Glutamatergic neuron (in vitro differentiated cells): Measurements from ENCODE around the gene ANO3. TPM values are rescaled to one million over a fixed set of nuclear protein-coding genes. Genes with fewer than 3 reads are reported as not detected.
A peak's percentile ranks its signal among the peaks of the same experiment; 100 is the strongest.

ENCODE experiments used
- DNase-seq: peaks from one replicate; pipeline ENCODE4 v3.0.0; 2022
- H3K27ac Mint-ChIP-seq: one replicate; pipeline ENCODE4 v1.8.0; 2020; ENCODE audit warnings: mild to moderate bottlenecking, mixed read lengths, inconsistent platforms; ENCODE audit not compliant: unreplicated experiment
- H3K27me3 Mint-ChIP-seq: one replicate; pipeline ENCODE4 v1.8.0; 2020; ENCODE audit warnings: mild to moderate bottlenecking, moderate library complexity, mixed read lengths, inconsistent platforms; ENCODE audit not compliant: unreplicated experiment
- H3K36me3 Mint-ChIP-seq: one replicate; pipeline ENCODE4 v1.8.0; 2020; ENCODE audit warnings: mild to moderate bottlenecking, mixed read lengths, inconsistent platforms; ENCODE audit not compliant: unreplicated experiment
- H3K4me1 Mint-ChIP-seq: one replicate; pipeline ENCODE4 v1.8.0; 2020; ENCODE audit warnings: mild to moderate bottlenecking, low read depth, mixed read lengths, inconsistent platforms; ENCODE audit not compliant: unreplicated experiment
- H3K4me3 Mint-ChIP-seq: one replicate; pipeline ENCODE4 v1.8.0; 2020; ENCODE audit warnings: mild to moderate bottlenecking, mixed read lengths, inconsistent platforms; ENCODE audit not compliant: unreplicated experiment
- H3K9me3 Mint-ChIP-seq: one replicate; pipeline ENCODE4 v1.8.0; 2020; ENCODE audit warnings: mild to moderate bottlenecking, moderate library complexity, mixed read lengths, inconsistent platforms; ENCODE audit not compliant: unreplicated experiment
- long read RNA-seq: library from polyadenylated mRNA; unstranded; transcript quantifications from one replicate; pipeline ENCODE4 v2.0.0, GENCODE V29; 2020; ENCODE audit not compliant: unreplicated experiment
- total RNA-seq: library from RNA; stranded (reverse); fragmentation: NEBNext Ultra II Directional; extraction: Animal tissue kit (Norgen Biotek cat#: 25700); gene quantifications from one replicate; pipeline ENCODE4 v1.2.1, GENCODE V29; 2021; ENCODE audit not compliant: unreplicated experiment
- TF ChIP-seq, protein P1 (sequence below): fragments of 200-600 bp; sonication (generic); IDR thresholded peaks from one replicate; pipeline ENCODE4 v1.5.0; 2021; ENCODE audit not compliant: partially characterized antibody, unreplicated experiment

The ANO3 gene
- 12.8 TPM for total RNA-seq
- long read RNA-seq, partial matches to known transcripts = 3 of 5 reads
- long read RNA-seq, other reads (novel, unspliced or antisense) = 2 of 5 reads

DNA sequence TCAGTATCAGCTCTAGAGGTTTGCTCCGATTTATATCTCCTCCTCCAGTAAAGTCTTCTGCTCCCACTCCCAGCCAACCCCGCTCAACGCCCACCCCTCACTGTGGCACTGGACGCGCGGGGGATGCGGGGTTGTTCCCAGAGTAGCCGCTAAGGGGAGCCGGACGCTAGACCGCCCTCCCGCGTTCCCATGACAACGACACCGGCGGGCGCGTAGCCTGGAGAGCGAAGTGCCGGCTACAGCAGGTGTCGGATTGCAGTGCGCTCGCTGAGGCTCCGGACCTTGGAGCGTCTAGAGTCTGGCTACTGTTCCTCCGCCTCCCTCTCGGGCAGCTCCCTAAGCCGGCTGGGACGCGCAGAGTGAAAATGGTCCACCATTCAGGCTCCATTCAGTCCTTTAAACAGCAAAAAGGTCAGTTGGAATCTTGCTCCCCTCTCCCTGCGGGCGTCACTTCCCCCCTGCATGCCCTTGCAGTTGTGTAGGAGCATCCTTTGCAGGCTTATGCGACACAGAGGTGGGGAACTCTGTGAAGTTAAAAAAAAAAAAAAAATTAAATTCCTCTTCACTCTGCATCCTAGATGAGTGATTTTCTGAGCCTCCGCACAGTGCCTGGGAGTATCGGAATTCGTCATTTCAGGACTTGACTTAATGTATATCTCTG is at the start of gene ANO3:
TSS of gene ANO3 (plus strand) at position 220 of the 661 bp plus-strand sequence. CDS start at position 366, 146 bp downstream.
- TF ChIP-seq, protein P1, sequence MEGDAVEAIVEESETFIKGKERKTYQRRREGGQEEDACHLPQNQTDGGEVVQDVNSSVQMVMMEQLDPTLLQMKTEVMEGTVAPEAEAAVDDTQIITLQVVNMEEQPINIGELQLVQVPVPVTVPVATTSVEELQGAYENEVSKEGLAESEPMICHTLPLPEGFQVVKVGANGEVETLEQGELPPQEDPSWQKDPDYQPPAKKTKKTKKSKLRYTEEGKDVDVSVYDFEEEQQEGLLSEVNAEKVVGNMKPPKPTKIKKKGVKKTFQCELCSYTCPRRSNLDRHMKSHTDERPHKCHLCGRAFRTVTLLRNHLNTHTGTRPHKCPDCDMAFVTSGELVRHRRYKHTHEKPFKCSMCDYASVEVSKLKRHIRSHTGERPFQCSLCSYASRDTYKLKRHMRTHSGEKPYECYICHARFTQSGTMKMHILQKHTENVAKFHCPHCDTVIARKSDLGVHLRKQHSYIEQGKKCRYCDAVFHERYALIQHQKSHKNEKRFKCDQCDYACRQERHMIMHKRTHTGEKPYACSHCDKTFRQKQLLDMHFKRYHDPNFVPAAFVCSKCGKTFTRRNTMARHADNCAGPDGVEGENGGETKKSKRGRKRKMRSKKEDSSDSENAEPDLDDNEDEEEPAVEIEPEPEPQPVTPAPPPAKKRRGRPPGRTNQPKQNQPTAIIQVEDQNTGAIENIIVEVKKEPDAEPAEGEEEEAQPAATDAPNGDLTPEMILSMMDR = peak; percentile 74
- Mint-ChIP-seq H3K27ac (peak within 1 kb of the TSS; percentile 69), H3K36me3 (no peaks in the 10 kb centered on the region), H3K27me3 (peaks cover 11% of the 10 kb centered on the region), H3K4me3 (peak within 1 kb of the TSS; percentile 93), H3K4me1 (peaks cover 61% of the 10 kb centered on the region), H3K9me3 (peaks cover 7% of the 10 kb centered on the region)
- DNase-seq = peak; percentile 95

- peaks cover 2% of the 10 kb centered on the region for H3K9me3 Mint-ChIP-seq
- H3K4me1 Mint-ChIP-seq = peaks cover 25% of the 10 kb centered on the region
- no peaks in the 10 kb centered on the region for H3K36me3 Mint-ChIP-seq
- TF ChIP-seq, protein P1 = no peak
- H3K4me3 Mint-ChIP-seq = peak overlapping the region; percentile 85
- no peak for DNase-seq
- H3K27me3 Mint-ChIP-seq = no peaks in the 10 kb centered on the region
- H3K27ac Mint-ChIP-seq = peak overlapping the region; percentile 30
These were observed 48.0 kb upstream of the ANO3 start for GRCh38 chr11:26283852-26284408.

- H3K27me3 Mint-ChIP-seq = no peaks in the 10 kb centered on the region
- peaks cover 2% of the 10 kb centered on the region for H3K9me3 Mint-ChIP-seq
- H3K4me3 Mint-ChIP-seq = peak overlapping the region; percentile 2
- no peaks in the 10 kb centered on the region for H3K36me3 Mint-ChIP-seq
- DNase-seq = no peak
- peak overlapping the region; percentile 84 for H3K27ac Mint-ChIP-seq
- H3K4me1 Mint-ChIP-seq = peaks cover 25% of the 10 kb centered on the region
- TF ChIP-seq, protein P1 = no peak
These were observed 46.3 kb upstream of the ANO3 start for GRCh38 chr11:26285608-26286007.

GRCh38 chr11:26286472-26287066 is 45.4 kb upstream of the ANO3 start:
- Mint-ChIP-seq H3K4me1 (peaks cover 25% of the 10 kb centered on the region), H3K4me3 (peak overlapping the region; percentile 46), H3K27ac (peak overlapping the region; percentile 84), H3K27me3 (peaks cover 1% of the 10 kb centered on the region), H3K36me3 (no peaks in the 10 kb centered on the region), H3K9me3 (peaks cover 2% of the 10 kb centered on the region)
- TF ChIP-seq, protein P1 = peak; percentile 50
- DNase-seq = peak; percentile 44
